ENCODE results near the gene TNXB.
A peak's percentile ranks its signal among the peaks of the same experiment; 100 is the strongest.

TNXB gene

GRCh38 chr6:32116674-32117073 lies 7.5 kb upstream of the TNXB start:
- no peak for DNase-seq
- intact Hi-C loops (cut with DNase I; ENCODE audit: low total_unique reads) = no loop called here
- peak; percentile 30 to 38 for TF ChIP-seq CTCF (IDR thresholded peaks at IDR 0.05)
- peaks cover 0 to 36% (median 20%) of the 10 kb centered on the region in 4 donors for H3K4me1 ChIP-seq
- H3K9me3 ChIP-seq = no peaks in the 10 kb centered on the region
- no peak overlapping the region for H3K4me3 ChIP-seq
- H3K27ac ChIP-seq = no peak overlapping the region
- H3K27me3 ChIP-seq = no peaks in the 10 kb centered on the region
- H3K36me3 ChIP-seq = peaks cover 39 to 69% (median 46%) of the 10 kb centered on the region in 3 donors

- peaks cover 28 to 59% (median 36%) of the 10 kb centered on the region in 3 donors for H3K36me3 ChIP-seq
- intact Hi-C loops (cut with DNase I; ENCODE audit: low total_unique reads) = no loop called here
- no peaks in the 10 kb centered on the region for H3K9me3 ChIP-seq
- H3K4me1 ChIP-seq = peaks cover 0 to 47% (median 24%) of the 10 kb centered on the region in 4 donors
- no peak for TF ChIP-seq CTCF (IDR thresholded peaks at IDR 0.05)
- DNase-seq = no peak
- no peak overlapping the region for H3K4me3 ChIP-seq
- H3K27me3 ChIP-seq = no peaks in the 10 kb centered on the region
- H3K27ac ChIP-seq = peak overlapping the region; percentile 75 to 81
Observed at GRCh38 chr6:32115623-32116022, 6.5 kb upstream of the TNXB start.

GRCh38 chr6:32114796-32115195 lies 5.7 kb upstream of the TNXB start:
- intact Hi-C loops (cut with DNase I; ENCODE audit: low total_unique reads) = loop anchor here (1.0 kb wide), 1 partner anchor 27 kb away; no protein-coding TSS in a partner anchor
- Histone ChIP-seq H3K27ac (peak overlapping the region; percentile 75 to 81), H3K4me1 (peaks cover 0 to 55% (median 31%) of the 10 kb centered on the region in 4 donors), H3K9me3 (no peaks in the 10 kb centered on the region), H3K36me3 (peaks cover 20 to 51% (median 32%) of the 10 kb centered on the region in 3 donors), H3K27me3 (no peaks in the 10 kb centered on the region), H3K4me3 (no peak overlapping the region)
- no peak for TF ChIP-seq CTCF (IDR thresholded peaks at IDR 0.05)
- no peak for DNase-seq

DNA sequence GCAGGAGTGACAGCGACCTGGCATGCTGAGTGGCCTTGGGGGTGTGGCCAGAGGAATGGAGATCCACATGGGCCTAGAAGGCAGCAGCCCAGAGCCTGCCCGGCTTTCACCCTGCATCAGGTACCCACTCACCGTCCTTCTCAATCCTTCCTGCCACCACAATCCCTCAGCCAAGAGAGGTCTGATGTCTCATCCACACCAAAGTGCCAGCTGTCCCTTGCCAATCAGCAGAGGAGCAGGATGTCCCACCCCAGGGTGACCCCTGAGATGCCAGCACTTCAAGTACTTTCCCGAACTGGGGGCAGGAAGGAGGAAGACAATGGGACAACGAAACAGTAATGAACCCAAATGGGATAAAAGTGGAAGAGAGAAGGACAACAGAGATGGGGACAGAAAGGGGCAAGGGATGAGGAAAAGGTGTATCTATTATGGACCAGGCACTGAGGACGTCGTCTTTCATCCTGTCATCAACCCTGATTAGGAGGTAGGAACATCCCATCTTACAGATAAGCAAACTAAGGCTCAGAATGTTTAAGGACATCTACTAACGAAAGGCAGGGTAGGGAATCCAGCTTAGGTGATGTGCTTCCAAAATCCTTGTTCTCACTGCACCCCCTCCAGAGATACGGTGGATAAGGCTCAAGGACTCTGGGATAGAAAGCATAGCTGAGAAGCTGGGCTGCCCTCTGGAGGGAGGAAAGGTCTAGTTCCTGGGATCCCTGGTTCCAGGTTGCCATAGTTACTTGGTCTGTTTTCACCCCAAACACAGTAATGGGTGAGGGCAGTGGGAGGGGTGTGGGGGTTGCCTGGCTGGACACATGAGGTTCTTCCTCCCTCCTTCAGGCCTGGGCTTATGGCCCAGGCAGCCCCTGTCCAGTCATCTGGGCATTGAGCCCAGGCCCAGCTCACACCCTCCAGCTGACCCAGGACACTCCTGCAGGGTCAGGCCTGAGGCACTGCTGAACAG lies 4.5 kb upstream of the TNXB start:
- Histone ChIP-seq H3K4me1 (peaks cover 0 to 60% (median 39%) of the 10 kb centered on the region in 4 donors), H3K36me3 (peaks cover 19 to 42% (median 32%) of the 10 kb centered on the region in 3 donors), H3K27ac (peak overlapping the region; percentile 75 to 81), H3K4me3 (no peak overlapping the region), H3K9me3 (no peaks in the 10 kb centered on the region), H3K27me3 (no peaks in the 10 kb centered on the region)
- peak; percentile 92 to 96 for DNase-seq
- TF ChIP-seq CTCF (IDR thresholded peaks at IDR 0.05) = peak; percentile 57 to 66
- intact Hi-C loops (cut with DNase I; ENCODE audit: low total_unique reads) = loop anchor here (1.0 kb wide), 1 partner anchor 26 kb away; no protein-coding TSS in a partner anchor

GRCh38 chr6:32112431-32112980 lies 3.4 kb upstream of the TNXB start:
- TF ChIP-seq CTCF (IDR thresholded peaks at IDR 0.05) = no peak
- Histone ChIP-seq H3K4me1 (peaks cover 0 to 72% (median 49%) of the 10 kb centered on the region in 4 donors), H3K36me3 (peaks cover 8 to 30% (median 20%) of the 10 kb centered on the region in 3 donors), H3K9me3 (no peaks in the 10 kb centered on the region), H3K27me3 (no peaks in the 10 kb centered on the region), H3K27ac (peak overlapping the region; percentile 75 to 81), H3K4me3 (no peak overlapping the region)
- intact Hi-C loops (cut with DNase I; ENCODE audit: low total_unique reads) = no loop called here
- DNase-seq = no peak

All from tibial artery (tissue), 4 donors.